HEK293T (cell line): ENCODE results near the gene SMR3A.

ENCODE experiments used
- BHLHE40 ChIP-seq: fragments of 450-650 bp; IDR thresholded peaks from 2 replicates; pipeline ENCODE4 v1.6.1; 2016; ENCODE audit warnings: mild to moderate bottlenecking, moderate library complexity, borderline replicate concordance
- CTBP1 ChIP-seq: fragments of 450-650 bp; IDR thresholded peaks from 2 replicates; pipeline ENCODE4 v1.6.1; 2016; ENCODE audit warnings: borderline replicate concordance
- ELF4 ChIP-seq: fragments of 450-650 bp; IDR thresholded peaks from 2 replicates; pipeline ENCODE4 v1.6.1; 2017; ENCODE audit warnings: antibody characterized with exemption
- HDGF ChIP-seq: fragments of 450-650 bp; IDR thresholded peaks from 2 replicates; pipeline ENCODE4 v1.6.1; 2017; ENCODE audit warnings: antibody characterized with exemption, borderline replicate concordance
- NFRKB ChIP-seq: fragments of 450-650 bp; IDR thresholded peaks from 2 replicates; pipeline ENCODE4 v1.6.1; 2016; ENCODE audit warnings: mild to moderate bottlenecking, moderate library complexity
- SP1 ChIP-seq: fragments of 450-650 bp; IDR thresholded peaks from 2 replicates; pipeline ENCODE4 v1.6.1; 2017
- SUZ12 ChIP-seq: fragments of 450-650 bp; IDR thresholded peaks from 2 replicates; pipeline ENCODE4 v1.6.1; 2016; ENCODE audit warnings: mild to moderate bottlenecking

GRCh38 chr4:70405765-70406164, 45.2 kb downstream of the SMR3A start:
- TF ChIP-seq HDGF (no peak), NFRKB (no peak), ELF4 (no peak), SUZ12 (no peak), BHLHE40 (no peak), CTBP1 (no peak), SP1 (no peak)
